SJCRH30 (cell line): ENCODE measurements around the gene DOCK1. TPM values are rescaled to one million over a fixed set of nuclear protein-coding genes. Genes with fewer than 3 reads are reported as not detected.

ENCODE experiments used
- DNase-seq, 2 experiments: peaks; one replicate each; pipeline ENCODE4 v3.0.0-alpha.2; 2015 to 2020
- H3K27ac ChIP-seq: fragments of 250-450 bp; sonication (Bioruptor Pico); 2 replicates; pipeline ENCODE4 v1.5.1; 2020; ENCODE audit warnings: mild to moderate bottlenecking, moderate library complexity
- H3K27me3 ChIP-seq: fragments of 250-450 bp; sonication (Bioruptor Pico); 2 replicates; pipeline ENCODE4 v1.5.1; 2020; ENCODE audit warnings: mild to moderate bottlenecking, moderate library complexity
- H3K36me3 ChIP-seq: fragments of 250-450 bp; sonication (Bioruptor Pico); 2 replicates; pipeline ENCODE4 v1.5.1; 2020; ENCODE audit warnings: mild to moderate bottlenecking, moderate library complexity
- H3K4me1 ChIP-seq: fragments of 250-450 bp; sonication (Bioruptor Pico); 2 replicates; pipeline ENCODE4 v1.5.1; 2020; ENCODE audit warnings: mild to moderate bottlenecking, moderate library complexity
- H3K4me3 ChIP-seq: fragments of 250-450 bp; sonication (Bioruptor Pico); 2 replicates; pipeline ENCODE4 v1.5.1; 2020; ENCODE audit warnings: mild to moderate bottlenecking, moderate library complexity
- H3K9me3 ChIP-seq: fragments of 250-450 bp; sonication (Bioruptor Pico); replicated peaks from 2 replicates; pipeline ENCODE4 v1.5.1; 2020; ENCODE audit warnings: mild to moderate bottlenecking, moderate library complexity
- total RNA-seq: library from RNA; depleted of rRNA; stranded (reverse); fragments of >200 nt; shearing (Covaris generic); gene quantifications from 2 replicates; pipeline ENCODE4 v1.2.3, GENCODE V29; 2014

The DOCK1 gene
- total RNA-seq, 1 experiment from 2014 or later, result 53.8 TPM

- H3K4me1 ChIP-seq, result peaks cover 15% of the 10 kb centered on the region
- H3K4me3 ChIP-seq, result no peak overlapping the region
- H3K27me3 ChIP-seq, result no peaks in the 10 kb centered on the region
- no peak for DNase-seq
- H3K27ac ChIP-seq, result no peak overlapping the region
- peaks cover 30% of the 10 kb centered on the region; the same call in 1 of the 2 replicates for H3K36me3 ChIP-seq
- H3K9me3 ChIP-seq, result no peaks in the 10 kb centered on the region
Observed at GRCh38 chr10:127024685-127025435, 119.6 kb downstream of the DOCK1 start.

- H3K4me3 ChIP-seq, result no peak overlapping the region
- H3K27ac ChIP-seq, result peak overlapping the region; percentile 65
- peaks cover 15% of the 10 kb centered on the region for H3K4me1 ChIP-seq
- peaks cover 35% of the 10 kb centered on the region for H3K36me3 ChIP-seq
- H3K27me3 ChIP-seq, result no peaks in the 10 kb centered on the region
- peak; percentile 94 for DNase-seq
- H3K9me3 ChIP-seq, result no peaks in the 10 kb centered on the region
Observed at GRCh38 chr10:127027786-127028185, 122.6 kb downstream of the DOCK1 start.

GRCh38 chr10:127028556-127028955, 123.3 kb downstream of the DOCK1 start:
- no peak overlapping the region for H3K4me3 ChIP-seq
- DNase-seq, result no peak
- H3K27me3 ChIP-seq, result no peaks in the 10 kb centered on the region
- no peaks in the 10 kb centered on the region for H3K9me3 ChIP-seq
- peak overlapping the region; percentile 65 for H3K27ac ChIP-seq
- peaks cover 15% of the 10 kb centered on the region for H3K4me1 ChIP-seq
- H3K36me3 ChIP-seq, result peaks cover 37% of the 10 kb centered on the region

- Histone ChIP-seq H3K4me3 (no peak overlapping the region), H3K36me3 (peaks cover 37% of the 10 kb centered on the region), H3K9me3 (no peaks in the 10 kb centered on the region), H3K27me3 (no peaks in the 10 kb centered on the region), H3K4me1 (peaks cover 15% of the 10 kb centered on the region), H3K27ac (no peak overlapping the region)
- no peak for DNase-seq
Observed at GRCh38 chr10:127029061-127029460, 123.8 kb downstream of the DOCK1 start.

DNA sequence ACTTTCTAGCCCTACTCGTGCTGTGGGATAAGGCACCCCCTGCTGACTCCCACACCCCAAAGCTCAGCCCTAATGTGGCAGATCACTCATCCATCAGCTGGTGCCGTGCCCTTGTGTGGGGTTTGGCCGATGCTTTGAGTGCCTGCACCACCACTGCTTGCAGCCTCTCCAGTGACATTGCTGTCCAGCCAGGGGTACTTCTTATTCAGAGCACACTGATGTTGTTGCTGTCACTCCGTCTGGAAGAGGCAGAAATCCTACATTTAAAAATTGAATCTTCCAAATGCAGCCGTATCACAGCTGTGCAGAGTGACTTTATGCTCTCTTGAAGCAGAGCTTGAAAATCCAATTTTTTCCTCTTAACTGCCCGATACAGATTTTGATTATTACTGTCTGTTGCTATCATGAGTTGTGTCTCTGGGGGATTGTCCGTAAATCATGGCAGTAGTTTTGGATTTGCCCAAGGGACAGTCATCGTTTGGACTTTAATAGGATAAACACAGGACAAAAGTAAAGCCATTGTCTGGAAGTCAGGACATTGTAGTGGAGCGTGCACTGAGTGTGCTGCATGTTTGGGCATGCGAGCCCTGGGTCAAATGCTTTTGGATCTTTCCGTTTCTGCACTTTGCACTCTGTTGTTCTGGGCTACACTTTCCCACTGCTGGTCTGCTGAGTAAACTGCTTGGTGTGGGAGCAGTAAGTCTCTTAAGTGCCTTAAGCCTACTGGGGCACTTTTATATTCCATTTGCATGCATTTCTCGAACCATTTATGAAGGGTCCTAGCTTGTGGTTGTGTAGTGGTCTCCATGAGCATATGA, 128.2 kb downstream of the DOCK1 start:
- H3K9me3 ChIP-seq, result no peaks in the 10 kb centered on the region
- H3K36me3 ChIP-seq, result peaks cover 32% of the 10 kb centered on the region

GRCh38 chr10:127034034-127034633, 128.9 kb downstream of the DOCK1 start:
- Histone ChIP-seq H3K4me3 (no peak overlapping the region), H3K4me1 (no peaks in the 10 kb centered on the region), H3K27ac (no peak overlapping the region), H3K27me3 (no peaks in the 10 kb centered on the region), H3K9me3 (no peaks in the 10 kb centered on the region), H3K36me3 (peaks cover 29% of the 10 kb centered on the region)
- DNase-seq, result no peak

More for the DNA sequence above, 128.2 kb downstream of the DOCK1 start:
- Histone ChIP-seq H3K4me3 (no peak overlapping the region), H3K4me1 (peaks cover 3% of the 10 kb centered on the region), H3K27ac (no peak overlapping the region), H3K27me3 (no peaks in the 10 kb centered on the region)
- DNase-seq, result no peak

GRCh38 chr10:127034790-127035189, 129.6 kb downstream of the DOCK1 start:
- peaks cover 29% of the 10 kb centered on the region for H3K36me3 ChIP-seq
- no peak for DNase-seq

GRCh38 chr10:127035827-127036226, 130.6 kb downstream of the DOCK1 start:
- Histone ChIP-seq H3K4me1 (no peaks in the 10 kb centered on the region), H3K36me3 (peaks cover 32% of the 10 kb centered on the region), H3K4me3 (no peak overlapping the region), H3K27ac (no peak overlapping the region), H3K27me3 (no peaks in the 10 kb centered on the region), H3K9me3 (no peaks in the 10 kb centered on the region)
- DNase-seq, result no peak

More at GRCh38 chr10:127034790-127035189, 129.6 kb downstream of the DOCK1 start:
- no peaks in the 10 kb centered on the region for H3K27me3 ChIP-seq
- H3K27ac ChIP-seq, result no peak overlapping the region
- H3K4me1 ChIP-seq, result no peaks in the 10 kb centered on the region
- H3K9me3 ChIP-seq, result no peaks in the 10 kb centered on the region
- H3K4me3 ChIP-seq, result no peak overlapping the region

DNA sequence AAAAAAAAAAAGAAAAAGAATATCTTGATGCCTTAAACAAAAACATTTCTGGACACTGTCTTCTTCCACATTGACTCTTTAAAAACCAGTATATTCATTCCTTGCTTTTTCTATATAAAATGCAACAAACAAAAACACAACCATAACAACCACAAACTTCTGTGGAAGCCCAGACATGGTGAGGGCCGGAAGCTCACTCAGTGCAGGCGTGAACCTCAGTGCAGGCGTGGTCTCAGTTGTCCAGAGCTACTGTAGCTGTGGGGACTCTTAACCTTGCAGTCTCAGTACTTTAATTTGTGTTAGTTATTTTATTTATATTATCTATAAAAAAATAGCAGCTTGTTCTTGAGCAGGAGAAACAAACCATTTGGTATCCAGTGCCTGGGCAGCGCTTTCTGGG, 131.8 kb downstream of the DOCK1 start:
- no peak for DNase-seq
- no peaks in the 10 kb centered on the region for H3K27me3 ChIP-seq
- H3K27ac ChIP-seq, result no peak overlapping the region
- peaks cover 33% of the 10 kb centered on the region for H3K36me3 ChIP-seq
- no peaks in the 10 kb centered on the region for H3K4me1 ChIP-seq
- H3K4me3 ChIP-seq, result no peak overlapping the region
- H3K9me3 ChIP-seq, result no peaks in the 10 kb centered on the region

GRCh38 chr10:127039435-127039834, 134.2 kb downstream of the DOCK1 start:
- Histone ChIP-seq H3K9me3 (no peaks in the 10 kb centered on the region), H3K27ac (no peak overlapping the region), H3K4me1 (no peaks in the 10 kb centered on the region), H3K4me3 (no peak overlapping the region), H3K36me3 (peaks cover 27% of the 10 kb centered on the region; the same call in 1 of the 2 replicates), H3K27me3 (no peaks in the 10 kb centered on the region)
- no peak for DNase-seq

DNA sequence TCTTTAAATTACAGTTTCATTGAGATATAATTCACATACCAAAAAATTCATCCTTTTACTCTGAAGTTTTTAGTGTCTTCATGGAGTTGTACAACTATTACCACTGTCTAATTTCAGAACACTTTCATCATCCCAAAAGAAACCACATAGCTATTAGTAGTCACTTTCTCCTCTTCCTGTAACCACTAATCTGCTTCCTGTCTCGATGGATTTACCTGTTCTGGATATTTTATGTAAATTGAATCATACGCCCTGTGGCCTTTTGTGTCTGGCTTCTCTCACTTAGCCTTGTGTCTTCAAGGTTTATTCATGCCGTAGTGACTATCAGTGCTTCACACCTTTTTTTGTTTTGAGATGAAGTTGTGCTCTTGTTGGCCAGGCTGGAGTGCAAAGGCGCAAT, 135.5 kb downstream of the DOCK1 start:
- Histone ChIP-seq H3K36me3 (peaks cover 23% of the 10 kb centered on the region; the same call in 1 of the 2 replicates), H3K4me1 (no peaks in the 10 kb centered on the region), H3K9me3 (no peaks in the 10 kb centered on the region), H3K27ac (no peak overlapping the region), H3K27me3 (no peaks in the 10 kb centered on the region), H3K4me3 (no peak overlapping the region)
- DNase-seq, result no peak

GRCh38 chr10:127041552-127041951, 136.3 kb downstream of the DOCK1 start:
- Histone ChIP-seq H3K9me3 (no peaks in the 10 kb centered on the region), H3K36me3 (peaks cover 17% of the 10 kb centered on the region; the same call in 1 of the 2 replicates), H3K4me1 (no peaks in the 10 kb centered on the region), H3K27me3 (no peaks in the 10 kb centered on the region), H3K27ac (no peak overlapping the region), H3K4me3 (no peak overlapping the region)
- no peak for DNase-seq

- Histone ChIP-seq H3K4me1 (peaks cover 9% of the 10 kb centered on the region; the same call in 1 of the 2 replicates), H3K36me3 (peaks cover 20% of the 10 kb centered on the region; the same call in 1 of the 2 replicates), H3K27me3 (no peaks in the 10 kb centered on the region), H3K4me3 (no peak overlapping the region), H3K9me3 (no peaks in the 10 kb centered on the region), H3K27ac (no peak overlapping the region)
- no peak for DNase-seq
Observed at GRCh38 chr10:127043301-127043700, 138.1 kb downstream of the DOCK1 start.

DNA sequence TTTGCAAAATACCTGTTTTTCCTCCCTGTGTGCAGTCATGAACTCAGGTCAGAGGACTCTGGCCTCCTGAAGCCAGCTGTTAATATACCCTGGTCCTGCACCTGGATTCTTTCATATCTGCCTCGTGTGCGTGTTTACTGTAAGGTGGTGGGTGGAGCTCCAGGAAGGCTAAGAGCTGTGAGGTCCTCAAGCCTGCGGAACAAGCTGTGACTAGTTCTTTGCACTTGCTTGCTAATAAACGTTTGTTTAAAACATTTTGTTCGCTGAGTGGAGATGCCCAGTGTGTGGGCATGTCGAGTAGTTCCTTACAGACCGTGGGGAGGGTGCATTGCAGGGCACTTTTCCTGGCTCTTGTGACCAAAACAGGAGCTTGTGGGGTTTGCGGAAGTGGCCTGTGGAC, 139.0 kb downstream of the DOCK1 start:
- Histone ChIP-seq H3K9me3 (no peaks in the 10 kb centered on the region), H3K27ac (no peak overlapping the region), H3K36me3 (peaks cover 23% of the 10 kb centered on the region; the same call in 1 of the 2 replicates), H3K27me3 (no peaks in the 10 kb centered on the region), H3K4me3 (no peak overlapping the region), H3K4me1 (peaks cover 9% of the 10 kb centered on the region; the same call in 1 of the 2 replicates)
- DNase-seq, result no peak
